Kidney (tissue), 14 donors: ENCODE data around the gene KSR1. TPM values are rescaled to one million over a fixed set of nuclear protein-coding genes. Genes with fewer than 3 reads are reported as not detected.
"Not testable (repeated sequence)": the region's sequence is repeated elsewhere in the genome, so short reads cannot be mapped to it uniquely, and the experiment has no call there.

Source experiments
- DNase-seq, 5 donors: peaks; one replicate each; pipeline ENCODE4 v3.0.0-alpha.2; 2013 to 2020
- FAIRE-seq: peaks from 2 replicates; lab custom pipeline; 2012; peaks lifted over from hg19 to GRCh38; lab: Jason Lieb, UNC
- H3K27ac ChIP-seq, 2 donors: one replicate each; pipeline ENCODE4 v1.7.0; 2013; ENCODE audit warnings: low read depth in 2 of 2, low read length in 2 of 2, inconsistent platforms in 1 of 2
- H3K27me3 ChIP-seq: one replicate; pipeline ENCODE4 v1.7.1; 2013; ENCODE audit warnings: low read length, inconsistent platforms; ENCODE audit not compliant: control insufficient read depth, insufficient read depth
- H3K36me3 ChIP-seq, 3 donors: one replicate each; pipeline versions ENCODE4 v1.7.0 to v1.7.1; 2013; ENCODE audit warnings: low read length in 3 of 3, control low read depth in 1 of 3, inconsistent platforms in 1 of 3; ENCODE audit not compliant: insufficient read depth in 3 of 3, control insufficient read depth in 2 of 3
- H3K4me1 ChIP-seq, 3 donors: one replicate each; pipeline versions ENCODE4 v1.7.0 to v1.7.1; 2013; ENCODE audit warnings: low read length in 3 of 3, inconsistent platforms in 1 of 3, low read depth in 1 of 3; ENCODE audit not compliant: control insufficient read depth in 2 of 3, insufficient read depth in 2 of 3
- H3K4me3 ChIP-seq, 3 donors: one replicate each; pipeline versions ENCODE4 v1.7.0 to v1.8.1; 2013; ENCODE audit warnings: low read length in 3 of 3, control low read depth in 1 of 3, inconsistent platforms in 1 of 3
- H3K9ac ChIP-seq, 3 donors: one replicate each; pipeline versions ENCODE4 v1.7.0 to v1.7.1; 2013; ENCODE audit warnings: low read length in 3 of 3, control low read depth in 1 of 3, inconsistent platforms in 1 of 3
- H3K9me3 ChIP-seq, 3 donors: one replicate each; pipeline versions ENCODE4 v1.7.0 to v1.7.1; 2013; ENCODE audit warnings: low read length in 3 of 3, control low read depth in 1 of 3, inconsistent platforms in 1 of 3; ENCODE audit not compliant: control insufficient read depth in 2 of 3, insufficient read depth in 1 of 3
- intact Hi-C: fragments of 100-400 bp; cut with DNase I; formaldehyde crosslinking; loops from one replicate; pipeline ENCODE4 v1.11.1; 2022
- polyA plus RNA-seq: library from polyadenylated mRNA; stranded (reverse); fragments of 350-450 nt; fragmentation: Illumina TruSeq; extraction: RNeasy Lipid Tissue Mini Kit (QIAGEN cat#74804); gene quantifications from one replicate; pipeline ENCODE4 v1.2.3, GENCODE V29; 2014; ENCODE audit warnings: low read depth, low replicate concordance; ENCODE audit not compliant: insufficient read depth
- total RNA-seq: library from RNA; stranded (reverse); fragmentation: NEBNext Ultra II Directional; extraction: Animal tissue kit (Norgen Biotek cat#: 25700); gene quantifications from one replicate; pipeline ENCODE4 v1.2.1, GENCODE V29; 2021
- TF ChIP-seq, protein P1 (sequence below): IDR thresholded peaks from 3 replicates; pipeline ENCODE4 v1.5.1; 2012; ENCODE audit warnings: mild to moderate bottlenecking, moderate library complexity, borderline replicate concordance; ENCODE audit not compliant: insufficient read depth; ENCODE audit errors: extremely low read depth
- donor health status: control.
- donor health status: control.
- donor health status: control.
- donor health status: control.
- donor health status: control.
- donor health status: DM: yes; HTN: yes; CAD: no.
- donor health status: Normal renal cell carcinoma (clear cell type).

Gene KSR1
- total and polyA plus RNA-seq, 2 donors from 2014 or later = 11.7 to 97.3 TPM

DNA sequence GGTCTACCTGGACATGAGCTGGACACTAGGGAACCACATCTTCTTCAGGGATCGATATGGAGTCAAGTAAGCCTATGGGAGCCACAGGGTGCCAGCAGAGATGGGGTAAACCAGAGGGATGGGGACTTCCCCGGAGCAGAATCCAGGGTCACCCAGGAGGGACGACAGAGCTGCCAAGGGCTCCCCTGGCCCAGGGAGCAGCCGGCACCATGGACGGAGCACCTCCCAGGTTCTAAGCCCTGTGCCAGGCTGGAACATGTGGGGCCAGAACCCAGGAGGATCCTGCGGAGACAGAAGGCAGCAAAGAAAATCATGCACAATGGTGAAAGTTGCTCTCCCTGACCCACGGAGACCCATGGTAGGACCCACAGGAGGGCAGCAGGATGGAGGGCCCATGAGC lies 33.6 kb upstream of the KSR1 start:
- Histone ChIP-seq H3K9ac (no peak overlapping the region), H3K27me3 (no peaks in the 10 kb centered on the region), H3K9me3 (no peaks in the 10 kb centered on the region), H3K36me3 (no peaks in the 10 kb centered on the region), H3K4me3 (no peak overlapping the region), H3K4me1 (no peaks in the 10 kb centered on the region), H3K27ac (no peak overlapping the region)
- no peak for FAIRE-seq
- TF ChIP-seq, protein P1, sequence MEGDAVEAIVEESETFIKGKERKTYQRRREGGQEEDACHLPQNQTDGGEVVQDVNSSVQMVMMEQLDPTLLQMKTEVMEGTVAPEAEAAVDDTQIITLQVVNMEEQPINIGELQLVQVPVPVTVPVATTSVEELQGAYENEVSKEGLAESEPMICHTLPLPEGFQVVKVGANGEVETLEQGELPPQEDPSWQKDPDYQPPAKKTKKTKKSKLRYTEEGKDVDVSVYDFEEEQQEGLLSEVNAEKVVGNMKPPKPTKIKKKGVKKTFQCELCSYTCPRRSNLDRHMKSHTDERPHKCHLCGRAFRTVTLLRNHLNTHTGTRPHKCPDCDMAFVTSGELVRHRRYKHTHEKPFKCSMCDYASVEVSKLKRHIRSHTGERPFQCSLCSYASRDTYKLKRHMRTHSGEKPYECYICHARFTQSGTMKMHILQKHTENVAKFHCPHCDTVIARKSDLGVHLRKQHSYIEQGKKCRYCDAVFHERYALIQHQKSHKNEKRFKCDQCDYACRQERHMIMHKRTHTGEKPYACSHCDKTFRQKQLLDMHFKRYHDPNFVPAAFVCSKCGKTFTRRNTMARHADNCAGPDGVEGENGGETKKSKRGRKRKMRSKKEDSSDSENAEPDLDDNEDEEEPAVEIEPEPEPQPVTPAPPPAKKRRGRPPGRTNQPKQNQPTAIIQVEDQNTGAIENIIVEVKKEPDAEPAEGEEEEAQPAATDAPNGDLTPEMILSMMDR = no peak
- intact Hi-C loops = no loop called here
- DNase-seq = no peak

DNA sequence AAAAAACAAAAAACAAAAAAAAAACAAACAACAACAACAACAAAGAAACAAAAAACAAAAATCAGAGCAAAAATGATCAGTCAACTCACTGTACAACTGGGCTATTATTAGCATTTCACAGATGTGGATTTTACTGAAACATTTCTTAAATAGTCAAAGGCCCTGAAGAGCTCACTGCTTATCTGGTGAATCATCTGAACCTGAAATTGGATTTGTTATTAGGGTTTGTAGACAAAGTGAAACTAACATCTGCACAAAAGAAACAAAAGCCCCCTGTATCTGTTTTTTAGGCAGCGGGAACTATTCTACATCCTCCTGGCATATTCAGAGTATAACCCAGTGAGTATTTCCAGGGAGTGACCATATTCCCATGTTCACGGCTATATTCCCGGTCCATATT lies 32.6 kb upstream of the KSR1 start:
- no peaks in the 10 kb centered on the region for H3K36me3 ChIP-seq
- no peak for FAIRE-seq
- no peak overlapping the region for H3K4me3 ChIP-seq
- H3K27ac ChIP-seq = no peak overlapping the region
- no peak for DNase-seq
- intact Hi-C loops = no loop called here
- H3K9me3 ChIP-seq = no peaks in the 10 kb centered on the region
- H3K27me3 ChIP-seq = no peaks in the 10 kb centered on the region
- H3K4me1 ChIP-seq = no peaks in the 10 kb centered on the region
- TF ChIP-seq, protein P1 = no peak
- no peak overlapping the region for H3K9ac ChIP-seq

DNA sequence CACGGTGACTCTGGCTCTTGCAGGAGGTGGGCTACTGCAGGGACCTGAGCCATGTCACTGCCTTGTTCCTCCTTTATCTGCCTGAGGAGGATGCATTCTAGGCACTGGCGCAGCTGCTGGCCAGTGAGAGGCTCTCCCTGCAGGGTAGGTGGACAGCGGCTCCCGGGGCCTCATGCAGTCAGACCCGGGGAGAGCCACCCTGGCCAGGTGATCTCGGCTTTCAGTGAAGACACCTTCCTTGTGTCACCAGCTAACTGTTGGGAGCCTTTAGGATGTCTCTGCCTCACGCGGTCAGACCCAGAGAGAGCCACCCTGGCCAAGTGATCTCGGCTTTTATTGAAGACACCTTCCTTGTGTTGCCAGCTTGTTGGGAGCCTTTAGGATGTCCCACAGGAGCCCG lies 31.7 kb upstream of the KSR1 start:
- H3K4me1 ChIP-seq = no peaks in the 10 kb centered on the region
- no peaks in the 10 kb centered on the region for H3K27me3 ChIP-seq
- DNase-seq (no peak), FAIRE-seq (no peak)
- H3K9me3 ChIP-seq = no peaks in the 10 kb centered on the region
- no peak overlapping the region for H3K9ac ChIP-seq
- no peak overlapping the region for H3K27ac ChIP-seq
- H3K36me3 ChIP-seq = no peaks in the 10 kb centered on the region
- no peak overlapping the region for H3K4me3 ChIP-seq
- intact Hi-C loops = no loop called here
- TF ChIP-seq, protein P1 = no peak

DNA sequence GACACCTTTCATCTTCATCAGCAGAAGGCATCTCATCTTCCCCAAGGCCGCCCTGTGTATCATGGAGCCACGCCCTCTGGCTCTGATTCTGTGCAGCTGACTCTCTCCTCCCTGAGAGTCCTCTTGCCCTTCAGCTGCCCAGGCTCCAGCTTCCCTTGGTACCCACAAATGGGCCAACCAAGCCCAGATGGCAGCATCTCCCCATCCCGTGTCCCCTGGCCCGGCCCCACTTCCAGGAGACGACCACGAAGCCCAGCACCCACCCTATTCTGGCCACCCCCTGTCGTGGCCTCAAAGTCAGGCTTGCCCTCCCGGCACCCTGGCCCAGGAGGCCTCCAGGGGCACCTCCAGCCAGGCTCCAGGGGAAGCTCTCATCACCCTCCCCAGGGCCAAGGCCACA lies 31.3 kb upstream of the KSR1 start:
- Histone ChIP-seq H3K27ac (no peak overlapping the region), H3K4me3 (no peak overlapping the region), H3K27me3 (no peaks in the 10 kb centered on the region), H3K9me3 (no peaks in the 10 kb centered on the region), H3K9ac (no peak overlapping the region), H3K4me1 (no peaks in the 10 kb centered on the region), H3K36me3 (no peaks in the 10 kb centered on the region)
- DNase-seq = no peak
- no peak for FAIRE-seq
- intact Hi-C loops = no loop called here
- TF ChIP-seq, protein P1 = no peak

DNA sequence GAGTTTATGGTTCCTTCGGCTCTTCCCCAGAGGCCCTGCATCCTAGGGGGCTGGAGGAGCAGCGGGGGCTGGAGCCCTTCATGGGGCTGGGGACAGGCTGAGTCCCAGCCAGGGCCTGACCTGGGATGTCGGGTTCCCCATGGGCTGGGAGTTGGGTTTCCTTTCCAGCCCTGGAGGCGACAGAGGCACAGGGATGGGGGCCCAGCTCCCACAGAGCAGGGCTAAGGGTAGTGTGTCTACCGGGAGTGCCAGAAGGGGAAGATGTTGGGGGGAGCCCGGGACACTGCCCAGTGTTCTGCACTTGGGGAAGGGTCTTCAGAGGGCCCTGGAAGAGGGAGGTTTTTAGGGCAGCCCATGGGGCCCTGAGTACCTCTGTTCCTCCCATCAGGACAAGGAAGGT lies 30.7 kb upstream of the KSR1 start:
- H3K4me1 ChIP-seq, H3K27ac ChIP-seq, H3K27me3 ChIP-seq, intact Hi-C loops, H3K36me3 ChIP-seq, H3K9me3 ChIP-seq, H3K4me3 ChIP-seq, FAIRE-seq, DNase-seq, H3K9ac ChIP-seq: not testable (repeated sequence)
